Measurements from ENCODE around the gene SRM. TPM values are rescaled to one million over a fixed set of nuclear protein-coding genes. Genes with fewer than 3 reads are reported as not detected.
"Not testable (repeated sequence)": the region's sequence is repeated elsewhere in the genome, so short reads cannot be mapped to it uniquely, and the experiment has no call there.

SRM gene
- total RNA-seq, 2 experiments from 2014 or later: 240 TPM

GRCh38 chr1:11064942-11065341, 5.1 kb upstream of the SRM start:
- ATAC-seq (no peak), DNase-seq (no peak)
- CTCF ChIA-PET: interaction anchor here (1.2 to 6.6 kb wide), 2 partner anchors 27 to 33 kb away, joined by 3 to 78 read pairs; no protein-coding TSS in a partner anchor
- TF ChIP-seq, protein P1, sequence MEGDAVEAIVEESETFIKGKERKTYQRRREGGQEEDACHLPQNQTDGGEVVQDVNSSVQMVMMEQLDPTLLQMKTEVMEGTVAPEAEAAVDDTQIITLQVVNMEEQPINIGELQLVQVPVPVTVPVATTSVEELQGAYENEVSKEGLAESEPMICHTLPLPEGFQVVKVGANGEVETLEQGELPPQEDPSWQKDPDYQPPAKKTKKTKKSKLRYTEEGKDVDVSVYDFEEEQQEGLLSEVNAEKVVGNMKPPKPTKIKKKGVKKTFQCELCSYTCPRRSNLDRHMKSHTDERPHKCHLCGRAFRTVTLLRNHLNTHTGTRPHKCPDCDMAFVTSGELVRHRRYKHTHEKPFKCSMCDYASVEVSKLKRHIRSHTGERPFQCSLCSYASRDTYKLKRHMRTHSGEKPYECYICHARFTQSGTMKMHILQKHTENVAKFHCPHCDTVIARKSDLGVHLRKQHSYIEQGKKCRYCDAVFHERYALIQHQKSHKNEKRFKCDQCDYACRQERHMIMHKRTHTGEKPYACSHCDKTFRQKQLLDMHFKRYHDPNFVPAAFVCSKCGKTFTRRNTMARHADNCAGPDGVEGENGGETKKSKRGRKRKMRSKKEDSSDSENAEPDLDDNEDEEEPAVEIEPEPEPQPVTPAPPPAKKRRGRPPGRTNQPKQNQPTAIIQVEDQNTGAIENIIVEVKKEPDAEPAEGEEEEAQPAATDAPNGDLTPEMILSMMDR (IDR thresholded peaks at IDR 0.05): no peak
- no peak overlapping the region for H3K27ac Mint-ChIP-seq
- no peaks in the 10 kb centered on the region for H3K27me3 Mint-ChIP-seq
- intact Hi-C loops (cut with micrococcal nuclease): no loop called here
- peaks cover 64% of the 10 kb centered on the region for H3K36me3 Mint-ChIP-seq (ENCODE audit: low read depth)
- no peaks in the 10 kb centered on the region for H3K9me3 Mint-ChIP-seq
- POLR2A ChIA-PET: interaction anchor here (1.0 to 1.3 kb wide), 2 partner anchors 17 to 161 kb away, joined by 3 to 4 read pairs; no protein-coding TSS in a partner anchor
- H3K4me1 Mint-ChIP-seq (ENCODE audit: low read depth): peaks cover 40% of the 10 kb centered on the region
- H3K4me3 Mint-ChIP-seq: no peak overlapping the region

DNA sequence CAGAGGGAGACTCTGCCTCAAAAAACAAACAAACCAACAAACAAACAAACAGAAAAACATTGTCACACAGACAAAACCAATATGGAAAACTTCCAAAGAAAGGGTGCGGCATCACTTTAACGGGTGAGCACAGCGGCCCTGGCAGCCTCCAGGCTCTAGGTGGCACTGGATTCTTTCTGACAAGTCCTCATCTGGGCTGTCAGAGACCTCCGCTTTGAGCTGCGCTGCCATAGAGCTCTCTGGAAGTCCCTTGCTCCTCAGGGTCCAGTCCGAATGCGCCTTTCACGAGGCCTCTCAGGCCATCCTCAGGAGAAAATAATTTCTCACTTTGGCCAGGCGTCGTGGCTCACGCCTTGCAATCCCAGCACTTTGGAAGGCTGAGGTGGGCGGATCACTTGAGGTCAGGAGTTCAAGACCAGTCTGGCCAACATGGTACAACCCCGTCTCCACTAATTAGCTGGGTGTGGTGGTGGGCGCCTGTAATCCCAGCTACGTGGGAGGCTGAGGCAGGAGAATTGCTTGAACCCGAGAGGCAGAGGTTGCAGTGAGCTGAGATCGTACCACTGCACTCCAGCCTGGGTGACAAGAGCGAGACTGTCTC, 4.2 kb upstream of the SRM start:
- intact Hi-C loops (cut with micrococcal nuclease); ATAC-seq; H3K4me3 Mint-ChIP-seq; H3K9me3 Mint-ChIP-seq; H3K27me3 Mint-ChIP-seq; H3K27ac Mint-ChIP-seq; DNase-seq: not testable (repeated sequence)
- CTCF ChIA-PET: interaction anchor here (1.2 to 6.6 kb wide), 4 partner anchors 9 to 35 kb away, joined by 3 to 78 read pairs (median 6); partner anchors contain the start of gene EXOSC10
- Mint-ChIP-seq H3K4me1 (ENCODE audit: low read depth) (peaks cover 33% of the 10 kb centered on the region), H3K36me3 (ENCODE audit: low read depth) (peaks cover 59% of the 10 kb centered on the region)
- POLR2A ChIA-PET: interaction anchor here (0.9 to 3.6 kb wide), 6 partner anchors 9 to 52 kb away, joined by 3 to 23 read pairs (median 5); partner anchors contain the start of gene TARDBP

DNA sequence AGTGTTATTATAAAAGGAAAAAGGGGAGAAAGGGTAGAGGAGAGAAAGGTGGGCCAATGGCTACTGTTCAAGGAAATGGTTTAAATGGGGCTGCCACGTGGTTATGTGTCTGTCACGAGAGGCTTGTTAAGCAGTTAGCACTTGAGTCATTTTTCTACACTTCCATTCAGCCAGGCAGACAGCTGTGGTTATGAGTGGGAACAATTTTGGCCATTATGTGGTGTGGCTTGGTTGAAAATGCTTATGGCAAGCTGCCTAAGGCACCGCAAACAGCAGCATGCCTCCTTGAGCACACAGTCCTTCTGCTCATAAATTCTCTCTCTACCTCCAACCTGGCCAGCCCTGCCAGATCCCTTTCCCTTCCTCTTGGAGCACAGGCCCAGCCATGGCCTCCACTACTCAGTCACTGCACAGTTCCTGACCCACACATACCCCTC, 3.2 kb upstream of the SRM start:
- H3K27ac Mint-ChIP-seq: peak overlapping the region; percentile 98
- H3K27me3 Mint-ChIP-seq: no peaks in the 10 kb centered on the region
- TF ChIP-seq, protein P1 (IDR thresholded peaks at IDR 0.05): no peak
- peak overlapping the region; percentile 4 for H3K4me3 Mint-ChIP-seq
- CTCF ChIA-PET: interaction anchor here (0.7 to 6.6 kb wide), 3 partner anchors 8 to 36 kb away, joined by 3 to 78 read pairs (median 7); partner anchors contain the start of gene EXOSC10
- peaks cover 38% of the 10 kb centered on the region for H3K4me1 Mint-ChIP-seq (ENCODE audit: low read depth)
- intact Hi-C loops (cut with micrococcal nuclease): no loop called here
- ATAC-seq (peak; percentile 4), DNase-seq (peak; percentile 82)
- POLR2A ChIA-PET: interaction anchor here (0.5 to 3.6 kb wide), 7 partner anchors 10 to 845 kb away, joined by 3 to 23 read pairs (median 5); partner anchors contain the start of gene TARDBP
- peaks cover 60% of the 10 kb centered on the region for H3K36me3 Mint-ChIP-seq (ENCODE audit: low read depth)
- no peaks in the 10 kb centered on the region for H3K9me3 Mint-ChIP-seq

GRCh38 chr1:11061652-11062365, 2.0 kb upstream of the SRM start:
- H3K4me1 Mint-ChIP-seq (ENCODE audit: low read depth): peaks cover 41% of the 10 kb centered on the region
- no peaks in the 10 kb centered on the region for H3K27me3 Mint-ChIP-seq
- CTCF ChIA-PET: interaction anchor here (1.3 to 6.6 kb wide), 3 partner anchors 11 to 30 kb away, joined by 4 to 78 read pairs (median 5); no protein-coding TSS in a partner anchor
- ATAC-seq: no peak
- POLR2A ChIA-PET: interaction anchor here (0.9 to 3.6 kb wide), 10 partner anchors 9 to 846 kb away, joined by 3 to 23 read pairs (median 4); partner anchors contain the start of genes MTOR and UBIAD1
- no peak for DNase-seq
- peaks cover 63% of the 10 kb centered on the region for H3K36me3 Mint-ChIP-seq (ENCODE audit: low read depth)
- intact Hi-C loops (cut with micrococcal nuclease): no loop called here
- TF ChIP-seq, protein P1 (IDR thresholded peaks at IDR 0.05): no peak
- no peaks in the 10 kb centered on the region for H3K9me3 Mint-ChIP-seq
- peak overlapping the region; percentile 95 for H3K4me3 Mint-ChIP-seq
- peak overlapping the region; percentile 98 for H3K27ac Mint-ChIP-seq

GRCh38 chr1:11059155-11059967, 457 bp downstream of the SRM start:
- ChIA-PET POLR2A (interaction anchor here (0.7 to 1.5 kb wide), 4 partner anchors 22 to 849 kb away, joined by 3 to 8 read pairs (median 4); no protein-coding TSS in a partner anchor), CTCF (interaction anchor here (1.6 to 6.6 kb wide), 2 partner anchors 22 to 204 kb away, joined by 3 to 78 read pairs; no protein-coding TSS in a partner anchor)
- Mint-ChIP-seq H3K4me1 (ENCODE audit: low read depth) (peaks cover 43% of the 10 kb centered on the region), H3K27ac (peak overlapping the region; percentile 88), H3K4me3 (peak overlapping the region; percentile 96), H3K27me3 (no peaks in the 10 kb centered on the region), H3K9me3 (no peaks in the 10 kb centered on the region), H3K36me3 (ENCODE audit: low read depth) (peaks cover 52% of the 10 kb centered on the region)
- intact Hi-C loops (cut with micrococcal nuclease): no loop called here
- ATAC-seq (no peak), DNase-seq (no peak)
- TF ChIP-seq, protein P1 (IDR thresholded peaks at IDR 0.05): no peak

All from activated CD8-positive, alpha-beta T cell treated with anti-CD3 and anti-CD28 coated beads for 36 hours (primary cell).